ENCODE data around the gene DVL3. TPM values are rescaled to one million over a fixed set of nuclear protein-coding genes. Genes with fewer than 3 reads are reported as not detected.

The DVL3 gene
- total RNA-seq, 1 donor from 2014 or later, result 63.5 TPM

- DNase-seq, result no peak
- TF ChIP-seq CTCF (IDR thresholded peaks at IDR 0.05; ENCODE audit: borderline replicate concordance), result no peak
- H3K9me3 ChIP-seq (replicated peaks), result no peaks in the 10 kb centered on the region
- intact Hi-C loops (cut with micrococcal nuclease), result no loop called here
- peaks cover 56% of the 10 kb centered on the region for H3K4me1 ChIP-seq
- peaks cover 59% of the 10 kb centered on the region for H3K36me3 ChIP-seq
- peak overlapping the region; percentile 95 for H3K27ac ChIP-seq (replicated peaks)
- H3K27me3 ChIP-seq (ENCODE audit: low read depth), result no peaks in the 10 kb centered on the region
- H3K4me3 ChIP-seq, result peak overlapping the region; percentile 92
These were observed 20.3 kb downstream of the DVL3 start for GRCh38 chr3:184175506-184175905.

- TF ChIP-seq CTCF (IDR thresholded peaks at IDR 0.05; ENCODE audit: borderline replicate concordance), result no peak
- DNase-seq, result no peak
- Histone ChIP-seq H3K4me1 (peaks cover 56% of the 10 kb centered on the region), H3K9me3 (replicated peaks) (no peaks in the 10 kb centered on the region), H3K4me3 (peak overlapping the region; percentile 92), H3K27me3 (ENCODE audit: low read depth) (no peaks in the 10 kb centered on the region), H3K36me3 (peaks cover 59% of the 10 kb centered on the region), H3K27ac (replicated peaks) (peak overlapping the region; percentile 95)
- intact Hi-C loops (cut with micrococcal nuclease), result no loop called here
These were observed 20.8 kb downstream of the DVL3 start for GRCh38 chr3:184175981-184176376.

- peaks cover 59% of the 10 kb centered on the region for H3K36me3 ChIP-seq
- TF ChIP-seq CTCF (IDR thresholded peaks at IDR 0.05; ENCODE audit: borderline replicate concordance), result no peak
- peak overlapping the region; percentile 92 for H3K4me3 ChIP-seq
- H3K27me3 ChIP-seq (ENCODE audit: low read depth), result no peaks in the 10 kb centered on the region
- peak; percentile 56 for DNase-seq
- peak overlapping the region; percentile 95 for H3K27ac ChIP-seq (replicated peaks)
- peaks cover 56% of the 10 kb centered on the region for H3K4me1 ChIP-seq
- H3K9me3 ChIP-seq (replicated peaks), result no peaks in the 10 kb centered on the region
- intact Hi-C loops (cut with micrococcal nuclease), result no loop called here
These were observed 21.5 kb downstream of the DVL3 start for GRCh38 chr3:184176377-184177330.

- Histone ChIP-seq H3K27me3 (ENCODE audit: low read depth) (no peaks in the 10 kb centered on the region), H3K36me3 (peaks cover 59% of the 10 kb centered on the region), H3K9me3 (replicated peaks) (no peaks in the 10 kb centered on the region), H3K27ac (replicated peaks) (peak overlapping the region; percentile 95), H3K4me3 (peak overlapping the region; percentile 92), H3K4me1 (peaks cover 56% of the 10 kb centered on the region)
- no peak for DNase-seq
- no peak for TF ChIP-seq CTCF (IDR thresholded peaks at IDR 0.05; ENCODE audit: borderline replicate concordance)
- intact Hi-C loops (cut with micrococcal nuclease), result no loop called here
These were observed 22.2 kb downstream of the DVL3 start for GRCh38 chr3:184177331-184177731.

- peaks cover 56% of the 10 kb centered on the region for H3K4me1 ChIP-seq
- H3K4me3 ChIP-seq, result peak overlapping the region; percentile 92
- no peaks in the 10 kb centered on the region for H3K27me3 ChIP-seq (ENCODE audit: low read depth)
- no peak for TF ChIP-seq CTCF (IDR thresholded peaks at IDR 0.05; ENCODE audit: borderline replicate concordance)
- no peaks in the 10 kb centered on the region for H3K9me3 ChIP-seq (replicated peaks)
- H3K36me3 ChIP-seq, result peaks cover 59% of the 10 kb centered on the region
- intact Hi-C loops (cut with micrococcal nuclease), result no loop called here
- peak overlapping the region; percentile 95 for H3K27ac ChIP-seq (replicated peaks)
- no peak for DNase-seq
These were observed 22.7 kb downstream of the DVL3 start for GRCh38 chr3:184177767-184178306.
